SK-N-MC (cell line): ENCODE data around the gene DAB2IP.
"Not testable (repeated sequence)": the region's sequence is repeated elsewhere in the genome, so short reads cannot be mapped to it uniquely, and the experiment has no call there.

ENCODE experiments used
- DNase-seq: peaks from one replicate; pipeline ENCODE4 v3.0.0-alpha.2; 2011; ENCODE audit warnings: low read depth, low spot score
- H3K27ac ChIP-seq: fragments of 200-600 bp; sonication (generic); 2 replicates; pipeline ENCODE4 v1.5.1; 2016; ENCODE audit warnings: mixed run types
- H3K36me3 ChIP-seq: fragments of 200-600 bp; sonication (generic); 2 replicates; pipeline ENCODE4 v1.6.1; 2017; ENCODE audit warnings: antibody characterized with exemption, low read length, mixed read lengths; ENCODE audit not compliant: insufficient read depth
- H3K4me3 ChIP-seq: fragments of 200-600 bp; sonication (generic); 2 replicates; pipeline ENCODE4 v1.5.1; 2016
- H3K9ac ChIP-seq: fragments of 200-600 bp; sonication (generic); 2 replicates; pipeline ENCODE4 v1.8.0; 2017; ENCODE audit warnings: mixed run types, mixed read lengths; ENCODE audit not compliant: insufficient read length
- H3K9me3 ChIP-seq: fragments of 200-600 bp; sonication (generic); 2 replicates; pipeline ENCODE4 v1.6.1; 2017; ENCODE audit warnings: low read depth, mild to moderate bottlenecking, antibody characterized with exemption, low read length, moderate library complexity, mixed read lengths
- EZH2 ChIP-seq: fragments of 200-600 bp; sonication (generic); IDR thresholded peaks from one replicate; pipeline ENCODE4 v1.6.1; 2017; ENCODE audit warnings: antibody characterized with exemption
- FOXP2 ChIP-seq: optimal IDR thresholded peaks from 2 replicates; pipeline ENCODE3; 2011; ENCODE audit warnings: mild to moderate bottlenecking, moderate library complexity; ENCODE audit not compliant: insufficient read depth; ENCODE audit errors: extremely low read length, control extremely low read depth
- POLR2AphosphoS5 ChIP-seq: IDR thresholded peaks from 2 replicates; pipeline ENCODE4 v1.6.1; 2012; ENCODE audit warnings: mild to moderate bottlenecking, low read depth, low read length, borderline replicate concordance

Gene DAB2IP

GRCh38 chr9:121620777-121621449 is 30.5 kb upstream of the DAB2IP start:
- H3K9me3 ChIP-seq: no peaks in the 10 kb centered on the region
- TF ChIP-seq EZH2 (no peak), POLR2AphosphoS5 (no peak), FOXP2 (no peak)
- no peak overlapping the region for H3K9ac ChIP-seq
- H3K36me3 ChIP-seq: no peaks in the 10 kb centered on the region
- DNase-seq: no peak
- no peak overlapping the region for H3K4me3 ChIP-seq
- no peak overlapping the region for H3K27ac ChIP-seq

- no peak for DNase-seq
- no peak overlapping the region for H3K9ac ChIP-seq
- H3K27ac ChIP-seq: no peak overlapping the region
- no peaks in the 10 kb centered on the region for H3K9me3 ChIP-seq
- TF ChIP-seq POLR2AphosphoS5 (no peak), FOXP2 (no peak), EZH2 (no peak)
- H3K4me3 ChIP-seq: no peak overlapping the region
- H3K36me3 ChIP-seq: no peaks in the 10 kb centered on the region
Measured at GRCh38 chr9:121622387-121623203, 28.8 kb upstream of the DAB2IP start.

GRCh38 chr9:121623430-121623829 is 28.0 kb upstream of the DAB2IP start:
- not testable (repeated sequence) for H3K27ac ChIP-seq, H3K9me3 ChIP-seq, H3K4me3 ChIP-seq, H3K9ac ChIP-seq, DNase-seq, H3K36me3 ChIP-seq

- DNase-seq: no peak
- no peak overlapping the region for H3K27ac ChIP-seq
- no peak for TF ChIP-seq EZH2
- no peak for TF ChIP-seq POLR2AphosphoS5
- TF ChIP-seq FOXP2: no peak
- no peak overlapping the region for H3K4me3 ChIP-seq
- no peaks in the 10 kb centered on the region for H3K36me3 ChIP-seq
- no peaks in the 10 kb centered on the region for H3K9me3 ChIP-seq
- no peak overlapping the region for H3K9ac ChIP-seq
Measured at GRCh38 chr9:121625590-121625989, 25.8 kb upstream of the DAB2IP start.

GRCh38 chr9:121626012-121626411 is 25.4 kb upstream of the DAB2IP start:
- H3K4me3 ChIP-seq: no peak overlapping the region
- H3K9ac ChIP-seq: no peak overlapping the region
- H3K27ac ChIP-seq: no peak overlapping the region
- no peaks in the 10 kb centered on the region for H3K9me3 ChIP-seq
- no peaks in the 10 kb centered on the region for H3K36me3 ChIP-seq
- no peak for TF ChIP-seq POLR2AphosphoS5
- TF ChIP-seq EZH2: no peak
- TF ChIP-seq FOXP2: no peak
- DNase-seq: no peak

GRCh38 chr9:121627427-121627826 is 24.0 kb upstream of the DAB2IP start:
- H3K27ac ChIP-seq: no peak overlapping the region
- DNase-seq: no peak
- no peak overlapping the region for H3K4me3 ChIP-seq
- H3K9ac ChIP-seq: no peak overlapping the region
- no peaks in the 10 kb centered on the region for H3K36me3 ChIP-seq
- no peaks in the 10 kb centered on the region for H3K9me3 ChIP-seq
- no peak for TF ChIP-seq EZH2
- no peak for TF ChIP-seq FOXP2
- no peak for TF ChIP-seq POLR2AphosphoS5

- Histone ChIP-seq H3K27ac (no peak overlapping the region), H3K9me3 (no peaks in the 10 kb centered on the region), H3K4me3 (no peak overlapping the region), H3K9ac (no peak overlapping the region), H3K36me3 (no peaks in the 10 kb centered on the region)
- DNase-seq: no peak
- TF ChIP-seq POLR2AphosphoS5: no peak
Measured at GRCh38 chr9:121628401-121628800, 23.0 kb upstream of the DAB2IP start.

- Histone ChIP-seq H3K36me3 (no peaks in the 10 kb centered on the region), H3K9ac (no peak overlapping the region), H3K9me3 (no peaks in the 10 kb centered on the region), H3K4me3 (no peak overlapping the region), H3K27ac (no peak overlapping the region)
- TF ChIP-seq POLR2AphosphoS5 (no peak), EZH2 (no peak), FOXP2 (no peak)
- DNase-seq: no peak
Measured at GRCh38 chr9:121631115-121631514, 20.3 kb upstream of the DAB2IP start.

- Histone ChIP-seq H3K36me3 (no peaks in the 10 kb centered on the region), H3K9me3 (no peaks in the 10 kb centered on the region), H3K4me3 (no peak overlapping the region), H3K9ac (no peak overlapping the region), H3K27ac (no peak overlapping the region)
- TF ChIP-seq POLR2AphosphoS5 (no peak), FOXP2 (no peak), EZH2 (no peak)
- DNase-seq: no peak
Measured at GRCh38 chr9:121631978-121632418, 19.4 kb upstream of the DAB2IP start.
